Karpas-422 (cell line): ENCODE data around the gene FLRT2. TPM values are rescaled to one million over a fixed set of nuclear protein-coding genes. Genes with fewer than 3 reads are reported as not detected.

Source experiments
- DNase-seq: peaks from one replicate; pipeline ENCODE4 v3.0.0-alpha.2; 2015
- H2AFZ ChIP-seq: fragments of 200-600 bp; sonication (generic); 2 replicates; pipeline ENCODE4 v1.6.1; 2014; ENCODE audit warnings: antibody characterized with exemption, low read length, mixed read lengths
- H3K27ac ChIP-seq: fragments of 200-600 bp; sonication (generic); 2 replicates; pipeline ENCODE4 v1.5.1; 2014; ENCODE audit warnings: mild to moderate bottlenecking, low read length, moderate library complexity
- H3K27me3 ChIP-seq: fragments of 200-600 bp; sonication (generic); 2 replicates; pipeline ENCODE4 v1.6.1; 2014; ENCODE audit warnings: low read length, mixed read lengths
- H3K36me3 ChIP-seq: fragments of 200-600 bp; sonication (generic); 2 replicates; pipeline ENCODE4 v1.6.1; 2014; ENCODE audit warnings: low read length, mixed read lengths; ENCODE audit not compliant: insufficient read depth
- H3K4me1 ChIP-seq: fragments of 200-600 bp; sonication (generic); 2 replicates; pipeline ENCODE4 v1.6.1; 2014; ENCODE audit warnings: mild to moderate bottlenecking, low read length, mixed read lengths
- H3K4me2 ChIP-seq: fragments of 200-600 bp; sonication (generic); 2 replicates; pipeline ENCODE4 v1.6.1; 2014; ENCODE audit warnings: low read length, low read depth, mild to moderate bottlenecking; ENCODE audit not compliant: poor library complexity, severe bottlenecking
- H3K4me3 ChIP-seq: fragments of 200-600 bp; sonication (generic); 2 replicates; pipeline ENCODE4 v1.5.1; 2014; ENCODE audit warnings: mild to moderate bottlenecking, antibody characterized with exemption, low read length, mixed read lengths
- H3K79me2 ChIP-seq: fragments of 200-600 bp; sonication (generic); 2 replicates; pipeline ENCODE4 v1.6.1; 2014; ENCODE audit warnings: mild to moderate bottlenecking, low read length, mixed read lengths
- H3K9ac ChIP-seq: fragments of 200-600 bp; sonication (generic); 2 replicates; pipeline ENCODE4 v1.6.0; 2014; ENCODE audit warnings: low read length
- H3K9me2 ChIP-seq: fragments of 200-600 bp; sonication (generic), shearing (Covaris generic); replicated peaks from 2 replicates; pipeline ENCODE4 v1.6.0; 2014; ENCODE audit warnings: mild to moderate bottlenecking, low read length, moderate library complexity; ENCODE audit not compliant: insufficient read depth
- H3K9me3 ChIP-seq: fragments of 300-700, 200-600 bp; sonication (generic); 2 replicates; pipeline ENCODE4 v1.6.1; 2014; ENCODE audit warnings: low read length, mixed read lengths
- H4K20me1 ChIP-seq: fragments of 200-600 bp; sonication (generic); 2 replicates; pipeline ENCODE4 v1.6.1; 2014; ENCODE audit warnings: mild to moderate bottlenecking, antibody characterized with exemption, low read length, low read depth; ENCODE audit not compliant: insufficient read depth
- total RNA-seq: library from RNA; depleted of rRNA; stranded (reverse); fragments of >200 nt; shearing (Covaris generic); gene quantifications from 2 replicates; pipeline ENCODE4 v1.2.3, GENCODE V29; 2014; ENCODE audit warnings: low replicate concordance

Gene FLRT2
- total RNA-seq, 1 experiment from 2014 or later = not detected

- Histone ChIP-seq H3K4me3 (no peak overlapping the region), H3K9ac (no peak overlapping the region), H4K20me1 (no peaks in the 10 kb centered on the region), H2AFZ (no peak overlapping the region), H3K4me1 (no peaks in the 10 kb centered on the region), H3K27me3 (no peaks in the 10 kb centered on the region), H3K36me3 (no peaks in the 10 kb centered on the region), H3K9me3 (peaks cover 32% of the 10 kb centered on the region), H3K9me2 (0 out of 2 replicates have a peak, but pooled peaks cover 4% of the 10 kb centered on the region), H3K27ac (no peak overlapping the region), H3K4me2 (no peak overlapping the region), H3K79me2 (no peaks in the 10 kb centered on the region)
- DNase-seq = no peak
Measured at GRCh38 chr14:85527445-85528035, 2.4 kb upstream of the FLRT2 start.

DNA sequence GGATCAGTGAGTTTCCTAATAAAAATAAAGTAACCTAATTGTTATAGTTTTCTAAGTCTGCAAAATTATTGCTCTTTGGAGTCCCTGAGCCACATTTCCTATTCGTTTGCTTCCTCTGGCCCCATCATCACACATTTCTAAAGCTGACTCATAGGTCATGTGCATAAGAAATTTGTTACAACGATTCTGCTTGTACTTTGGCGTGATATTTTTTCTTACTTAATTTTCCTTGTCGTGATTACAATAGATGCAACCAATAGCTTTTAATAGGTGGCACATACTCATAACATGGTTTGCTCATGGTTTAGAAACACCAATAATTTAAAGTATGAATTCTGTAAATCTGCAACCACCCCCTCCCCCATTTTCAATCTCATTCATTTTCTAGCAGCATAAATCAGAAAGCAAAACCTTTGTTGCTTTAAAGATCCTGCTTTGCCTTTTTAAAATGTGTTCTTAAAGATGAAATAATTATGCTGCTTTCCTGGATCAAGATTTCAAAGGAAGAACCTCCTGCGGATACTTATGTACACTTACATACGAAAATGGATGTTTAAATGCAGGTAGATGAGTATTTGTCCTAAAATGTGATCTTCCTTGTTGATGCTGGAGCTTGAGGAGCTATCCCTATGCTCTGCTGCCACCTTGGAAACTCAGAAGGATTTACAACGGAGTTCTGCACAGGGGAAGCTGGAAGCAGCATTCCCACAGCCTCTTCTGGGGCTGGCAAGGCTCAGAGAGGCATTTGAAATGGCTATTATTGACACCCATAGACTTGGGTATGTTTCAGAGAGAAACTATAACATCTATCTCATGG is 1.7 kb upstream of the FLRT2 start:
- no peak overlapping the region for H3K4me2 ChIP-seq
- peaks cover 37% of the 10 kb centered on the region for H3K9me3 ChIP-seq
- no peaks in the 10 kb centered on the region for H4K20me1 ChIP-seq
- H3K27me3 ChIP-seq = no peaks in the 10 kb centered on the region
- DNase-seq = no peak
- H3K36me3 ChIP-seq = no peaks in the 10 kb centered on the region
- no peak overlapping the region for H3K4me3 ChIP-seq
- no peak overlapping the region for H2AFZ ChIP-seq
- H3K9me2 ChIP-seq = 0 out of 2 replicates have a peak, but pooled peaks cover 4% of the 10 kb centered on the region
- no peak overlapping the region for H3K9ac ChIP-seq
- H3K27ac ChIP-seq = no peak overlapping the region
- no peaks in the 10 kb centered on the region for H3K79me2 ChIP-seq
- H3K4me1 ChIP-seq = no peaks in the 10 kb centered on the region

- no peaks in the 10 kb centered on the region for H3K36me3 ChIP-seq
- no peak overlapping the region for H3K9ac ChIP-seq
- no peaks in the 10 kb centered on the region for H3K4me1 ChIP-seq
- H3K79me2 ChIP-seq = no peaks in the 10 kb centered on the region
- no peaks in the 10 kb centered on the region for H4K20me1 ChIP-seq
- no peak overlapping the region for H2AFZ ChIP-seq
- H3K9me3 ChIP-seq = peaks cover 37% of the 10 kb centered on the region
- H3K9me2 ChIP-seq = 0 out of 2 replicates have a peak, but pooled peaks cover 4% of the 10 kb centered on the region
- no peak overlapping the region for H3K4me2 ChIP-seq
- DNase-seq = no peak
- no peak overlapping the region for H3K4me3 ChIP-seq
- H3K27ac ChIP-seq = no peak overlapping the region
- H3K27me3 ChIP-seq = no peaks in the 10 kb centered on the region
Measured at GRCh38 chr14:85528897-85529631, 880 bp upstream of the FLRT2 start.

DNA sequence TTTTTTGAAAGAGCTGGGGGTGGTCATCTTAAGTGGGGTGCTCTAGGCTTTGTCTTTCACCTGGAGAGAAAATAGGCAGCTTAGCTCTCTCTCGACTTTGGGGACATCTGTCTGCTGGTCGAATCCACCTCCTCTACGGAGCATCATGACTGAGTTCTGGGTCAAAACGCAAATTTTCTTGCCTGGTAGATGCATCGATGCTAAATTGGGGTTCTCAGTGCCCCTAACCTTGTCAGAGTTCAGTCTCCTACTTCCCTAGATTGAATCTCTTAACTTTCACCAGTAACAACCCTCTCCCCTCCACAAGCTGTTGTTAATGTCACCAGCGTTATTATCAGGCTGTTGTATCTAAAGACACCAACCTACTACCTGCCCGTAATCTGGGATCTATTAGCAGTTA is 682 bp downstream of the FLRT2 start:
- H3K79me2 ChIP-seq = no peaks in the 10 kb centered on the region
- H4K20me1 ChIP-seq = no peaks in the 10 kb centered on the region
- no peaks in the 10 kb centered on the region for H3K27me3 ChIP-seq
- no peak overlapping the region for H3K4me3 ChIP-seq
- H3K27ac ChIP-seq = no peak overlapping the region
- H2AFZ ChIP-seq = no peak overlapping the region
- H3K4me1 ChIP-seq = no peaks in the 10 kb centered on the region
- no peaks in the 10 kb centered on the region for H3K36me3 ChIP-seq
- 0 out of 2 replicates have a peak, but pooled peaks cover 4% of the 10 kb centered on the region for H3K9me2 ChIP-seq
- H3K9me3 ChIP-seq = peaks cover 37% of the 10 kb centered on the region
- no peak overlapping the region for H3K4me2 ChIP-seq
- H3K9ac ChIP-seq = no peak overlapping the region
- DNase-seq = no peak

DNA sequence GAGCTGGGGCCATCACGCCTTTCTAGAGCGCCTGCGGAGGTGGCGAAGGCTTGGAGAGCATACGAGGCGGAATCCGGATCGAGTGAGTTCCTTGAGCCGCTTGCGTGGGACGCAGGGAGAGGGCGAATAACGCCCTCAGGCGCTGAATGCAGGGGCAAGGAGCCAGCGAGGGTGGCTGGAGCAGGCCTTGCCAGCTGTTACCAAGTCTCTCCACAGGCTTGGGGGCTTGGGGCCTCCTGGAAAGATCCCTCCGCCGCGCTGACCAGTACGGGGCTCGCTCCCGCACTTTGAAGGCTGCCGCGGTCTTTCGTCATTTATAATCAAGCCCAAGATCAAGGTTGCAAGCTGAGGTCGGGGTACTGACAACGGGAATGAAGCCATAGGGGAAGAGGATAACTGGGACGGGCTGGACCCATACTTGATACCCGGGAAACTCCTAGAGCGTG is 1.2 kb downstream of the FLRT2 start:
- no peak for DNase-seq
- H3K9ac ChIP-seq = no peak overlapping the region
- no peaks in the 10 kb centered on the region for H3K36me3 ChIP-seq
- H3K4me1 ChIP-seq = no peaks in the 10 kb centered on the region
- H4K20me1 ChIP-seq = no peaks in the 10 kb centered on the region
- H3K27me3 ChIP-seq = no peaks in the 10 kb centered on the region
- H3K4me2 ChIP-seq = no peak overlapping the region
- H3K4me3 ChIP-seq = no peak overlapping the region
- H3K9me3 ChIP-seq = peaks cover 37% of the 10 kb centered on the region
- H3K27ac ChIP-seq = no peak overlapping the region
- H3K79me2 ChIP-seq = no peaks in the 10 kb centered on the region
- H3K9me2 ChIP-seq = no peaks in the 10 kb centered on the region
- no peak overlapping the region for H2AFZ ChIP-seq

DNA sequence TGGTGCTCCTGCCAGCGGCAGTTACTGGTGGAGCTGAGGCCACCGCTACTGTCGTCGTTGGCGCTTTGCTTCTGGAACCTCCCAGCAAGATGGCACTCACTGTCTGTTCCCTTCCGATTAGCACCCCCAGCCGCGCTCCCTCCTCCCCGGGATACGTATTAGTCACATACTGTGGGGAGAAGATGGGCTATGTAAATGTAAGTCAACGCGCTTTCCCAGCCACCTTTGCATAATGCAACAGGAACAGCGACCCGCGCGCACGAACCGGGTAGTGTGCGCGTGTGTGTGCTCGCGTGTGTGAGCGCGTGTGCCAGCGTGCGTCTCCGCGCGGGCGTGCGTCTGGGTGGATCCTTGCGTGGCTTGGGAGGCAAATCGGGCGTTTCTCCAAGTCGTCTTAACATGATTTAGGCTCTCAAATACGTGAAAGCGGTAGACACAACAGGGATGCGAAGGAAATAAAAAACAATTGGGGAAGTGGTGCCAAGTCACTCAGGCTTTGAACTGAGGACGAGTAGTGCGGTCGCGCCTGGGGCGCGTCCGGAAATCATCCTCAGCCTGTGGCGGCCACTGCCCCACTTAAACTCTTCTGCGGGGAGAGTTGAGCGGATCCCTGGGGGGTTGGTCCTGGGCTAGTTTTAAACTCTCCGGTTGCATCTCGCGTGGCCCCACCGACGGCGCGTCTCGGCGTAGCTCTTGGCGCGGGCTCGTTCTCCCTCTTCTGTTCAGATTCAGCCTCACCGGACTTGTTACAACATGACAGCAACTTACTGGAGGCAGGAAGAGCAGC is 1.8 kb downstream of the FLRT2 start:
- H4K20me1 ChIP-seq = no peaks in the 10 kb centered on the region
- no peaks in the 10 kb centered on the region for H3K9me2 ChIP-seq
- H3K79me2 ChIP-seq = no peaks in the 10 kb centered on the region
- H3K36me3 ChIP-seq = no peaks in the 10 kb centered on the region
- no peak overlapping the region for H3K9ac ChIP-seq
- no peak overlapping the region for H2AFZ ChIP-seq
- H3K27me3 ChIP-seq = no peaks in the 10 kb centered on the region
- peaks cover 37% of the 10 kb centered on the region for H3K9me3 ChIP-seq
- no peak overlapping the region for H3K4me3 ChIP-seq
- H3K27ac ChIP-seq = no peak overlapping the region
- no peak for DNase-seq
- H3K4me1 ChIP-seq = no peaks in the 10 kb centered on the region
- H3K4me2 ChIP-seq = no peak overlapping the region

DNA sequence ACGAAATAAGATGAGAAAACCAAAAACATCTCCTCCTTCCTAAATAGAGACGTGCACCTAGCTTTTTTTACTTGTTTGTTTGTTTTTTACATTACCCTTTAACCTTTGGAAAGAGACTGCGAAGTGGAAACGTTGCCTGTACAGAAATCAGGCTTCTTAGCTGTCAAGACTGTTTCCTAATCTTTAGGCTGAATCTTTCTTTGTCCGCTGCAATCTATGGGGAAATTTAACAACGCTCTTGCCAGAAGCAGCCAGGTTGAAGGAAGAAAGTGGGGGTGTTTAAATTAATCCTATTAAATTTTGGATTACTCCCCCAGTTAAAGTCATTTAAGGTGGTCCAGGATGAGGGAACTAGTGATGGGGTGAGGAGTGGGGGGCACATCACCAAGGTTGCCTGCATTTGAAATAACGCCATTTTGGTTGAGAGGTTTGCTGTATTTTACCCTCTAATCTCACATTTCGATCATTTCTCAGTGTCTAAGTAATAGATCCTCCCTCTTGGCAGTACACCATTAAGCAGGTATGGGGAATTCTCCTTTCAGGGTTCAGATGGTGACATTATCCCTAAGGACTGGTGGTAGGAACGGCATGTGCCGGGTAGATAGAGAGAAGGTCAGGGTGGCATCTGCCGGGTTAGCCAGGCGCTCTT is 2.6 kb downstream of the FLRT2 start:
- no peak overlapping the region for H3K9ac ChIP-seq
- H3K36me3 ChIP-seq = no peaks in the 10 kb centered on the region
- no peak overlapping the region for H3K4me2 ChIP-seq
- no peaks in the 10 kb centered on the region for H3K79me2 ChIP-seq
- H2AFZ ChIP-seq = no peak overlapping the region
- no peaks in the 10 kb centered on the region for H3K9me2 ChIP-seq
- no peaks in the 10 kb centered on the region for H3K27me3 ChIP-seq
- no peaks in the 10 kb centered on the region for H4K20me1 ChIP-seq
- H3K9me3 ChIP-seq = peaks cover 37% of the 10 kb centered on the region
- H3K4me1 ChIP-seq = no peaks in the 10 kb centered on the region
- DNase-seq = no peak
- no peak overlapping the region for H3K27ac ChIP-seq
- H3K4me3 ChIP-seq = no peak overlapping the region
